Activated B cell treated with CpG ODN at 0.5 μM for 24 hours (primary cell): ENCODE results near the gene WDR26. TPM values are rescaled to one million over a fixed set of nuclear protein-coding genes. Genes with fewer than 3 reads are reported as not detected.

Experiments used
- ATAC-seq: fragments of 200-7000 bp; cut with Tn5 transposase; one replicate; pipeline ENCODE4 v1.10.0; 2021; ENCODE audit warnings: low read depth, mild to moderate bottlenecking, moderate library complexity
- CTCF ChIA-PET: fragments of 350-600 bp; sonication (Branson Sonifier 250); formaldehyde crosslinking; loops from one replicate; lab custom pipeline; 2021; ENCODE audit warnings: antibody characterized with exemption; lab: Charles Lee
- POLR2A ChIA-PET: fragments of 350-600 bp; sonication (Branson Sonifier 250); formaldehyde crosslinking; loops from one replicate; lab custom pipeline; 2021; ENCODE audit warnings: antibody characterized with exemption; lab: Charles Lee
- DNase-seq: peaks from one replicate; pipeline ENCODE4 v3.0.0; 2022
- H3K27ac Mint-ChIP-seq: one replicate; pipeline ENCODE4 v1.8.0; 2020; ENCODE audit warnings: mixed read lengths
- H3K27me3 Mint-ChIP-seq: one replicate; pipeline ENCODE4 v1.8.0; 2021; ENCODE audit warnings: mixed read lengths
- H3K36me3 Mint-ChIP-seq: one replicate; pipeline ENCODE4 v1.8.0; 2021; ENCODE audit warnings: low read depth, mixed read lengths
- H3K4me1 Mint-ChIP-seq: one replicate; pipeline ENCODE4 v1.8.0; 2021; ENCODE audit warnings: mixed read lengths
- H3K4me3 Mint-ChIP-seq: one replicate; pipeline ENCODE4 v1.8.0; 2020; ENCODE audit warnings: mild to moderate bottlenecking, mixed read lengths
- H3K9me3 Mint-ChIP-seq: one replicate; pipeline ENCODE4 v1.8.0; 2020; ENCODE audit warnings: mixed read lengths
- intact Hi-C: fragments of 100-400 bp; cut with micrococcal nuclease; formaldehyde crosslinking; loops from one replicate; pipeline ENCODE4 v1.15.1; 2024
- total RNA-seq: library from RNA; stranded (reverse); gene quantifications from 2 replicates; pipeline ENCODE4 v1.2.3, GENCODE V29; 2022
- TF ChIP-seq, protein P1 (sequence below): fragments of 200-600 bp; IDR thresholded peaks from one replicate; pipeline ENCODE4 v1.8.0; 2022; ENCODE audit warnings: antibody characterized with exemption, mild to moderate bottlenecking

Gene WDR26
- total RNA-seq, 1 donor from 2014 or later, result 91.3 TPM

DNA sequence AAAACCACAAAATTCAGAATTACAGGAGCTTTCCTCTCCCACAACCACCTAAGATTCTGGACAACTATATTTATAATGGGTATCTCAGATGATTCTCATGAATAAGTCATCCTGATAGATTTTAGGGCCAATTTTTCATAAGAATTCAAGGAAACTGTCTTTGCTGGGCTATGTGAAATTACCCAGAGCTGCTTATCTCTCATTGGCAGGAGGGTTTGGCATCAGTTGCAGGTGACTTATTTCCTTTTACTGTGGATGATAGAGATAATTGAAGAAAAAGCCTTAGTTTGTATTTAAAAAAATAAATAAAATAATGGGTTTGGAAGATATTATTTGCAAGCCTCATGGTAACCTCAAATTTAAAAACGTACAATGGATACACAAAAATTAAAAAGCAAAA, 38.2 kb upstream of the WDR26 start:
- H3K4me3 Mint-ChIP-seq, result no peak overlapping the region
- CTCF ChIA-PET, result no interaction called here
- intact Hi-C loops, result no loop called here
- H3K36me3 Mint-ChIP-seq, result no peaks in the 10 kb centered on the region
- peaks cover 2% of the 10 kb centered on the region for H3K27me3 Mint-ChIP-seq
- POLR2A ChIA-PET, result no interaction called here
- TF ChIP-seq, protein P1, sequence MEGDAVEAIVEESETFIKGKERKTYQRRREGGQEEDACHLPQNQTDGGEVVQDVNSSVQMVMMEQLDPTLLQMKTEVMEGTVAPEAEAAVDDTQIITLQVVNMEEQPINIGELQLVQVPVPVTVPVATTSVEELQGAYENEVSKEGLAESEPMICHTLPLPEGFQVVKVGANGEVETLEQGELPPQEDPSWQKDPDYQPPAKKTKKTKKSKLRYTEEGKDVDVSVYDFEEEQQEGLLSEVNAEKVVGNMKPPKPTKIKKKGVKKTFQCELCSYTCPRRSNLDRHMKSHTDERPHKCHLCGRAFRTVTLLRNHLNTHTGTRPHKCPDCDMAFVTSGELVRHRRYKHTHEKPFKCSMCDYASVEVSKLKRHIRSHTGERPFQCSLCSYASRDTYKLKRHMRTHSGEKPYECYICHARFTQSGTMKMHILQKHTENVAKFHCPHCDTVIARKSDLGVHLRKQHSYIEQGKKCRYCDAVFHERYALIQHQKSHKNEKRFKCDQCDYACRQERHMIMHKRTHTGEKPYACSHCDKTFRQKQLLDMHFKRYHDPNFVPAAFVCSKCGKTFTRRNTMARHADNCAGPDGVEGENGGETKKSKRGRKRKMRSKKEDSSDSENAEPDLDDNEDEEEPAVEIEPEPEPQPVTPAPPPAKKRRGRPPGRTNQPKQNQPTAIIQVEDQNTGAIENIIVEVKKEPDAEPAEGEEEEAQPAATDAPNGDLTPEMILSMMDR, result no peak
- H3K9me3 Mint-ChIP-seq, result no peaks in the 10 kb centered on the region
- no peak for ATAC-seq
- H3K27ac Mint-ChIP-seq, result no peak overlapping the region
- no peak for DNase-seq
- H3K4me1 Mint-ChIP-seq, result no peaks in the 10 kb centered on the region

DNA sequence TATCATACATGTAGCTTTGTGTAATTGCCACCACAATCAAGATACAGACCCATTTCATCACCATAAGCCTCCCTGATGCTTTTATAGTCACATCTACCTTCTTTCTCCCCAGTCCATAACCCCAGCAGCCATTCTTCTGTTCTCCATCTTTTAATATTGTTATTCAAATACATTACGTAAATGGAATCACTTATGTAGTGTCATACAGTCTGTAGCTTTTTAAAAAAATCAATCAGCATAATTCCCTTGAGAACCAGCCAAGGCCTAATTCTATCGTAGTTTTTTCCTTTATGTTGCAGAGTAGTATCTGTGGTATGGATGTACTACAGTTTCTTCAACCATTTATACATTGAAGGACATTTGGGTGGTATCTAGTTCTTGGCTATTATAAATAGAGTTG, 31.6 kb upstream of the WDR26 start:
- no peak for DNase-seq
- POLR2A ChIA-PET, result interaction anchor here (0.6 kb wide), 1 partner anchor 9 kb away, joined by 4 read pairs; no protein-coding TSS in a partner anchor

DNA sequence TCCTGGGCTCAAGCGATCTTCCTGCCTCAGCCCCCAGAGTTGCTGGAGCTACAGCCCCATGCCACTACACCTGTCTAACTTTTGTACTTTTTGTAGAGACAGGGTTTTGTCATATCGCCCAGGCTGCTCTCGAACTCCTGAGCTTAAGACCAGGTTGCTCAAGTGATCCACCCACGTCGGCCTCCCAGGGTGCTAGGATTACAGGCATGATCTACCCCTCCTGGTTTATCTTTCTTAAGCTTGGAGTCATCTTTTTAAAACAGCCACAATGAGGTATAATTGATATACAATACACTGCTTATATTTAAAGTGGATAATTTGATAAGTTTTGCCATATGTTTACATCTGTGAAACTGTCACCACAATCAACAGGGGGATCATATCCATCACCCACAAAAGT, 25.4 kb upstream of the WDR26 start:
- Mint-ChIP-seq H3K4me1 (peaks cover 18% of the 10 kb centered on the region), H3K4me3 (no peak overlapping the region), H3K36me3 (no peaks in the 10 kb centered on the region), H3K27me3 (no peaks in the 10 kb centered on the region), H3K27ac (no peak overlapping the region), H3K9me3 (no peaks in the 10 kb centered on the region)
- intact Hi-C loops, result loop anchor here (5.0 kb wide), 1 partner anchor 53 kb away; no protein-coding TSS in a partner anchor
- no peak for DNase-seq
- ChIA-PET POLR2A (no interaction called here), CTCF (interaction anchor here (1.7 kb wide), 1 partner anchor 343 kb away, joined by 5 read pairs; no protein-coding TSS in a partner anchor)
- TF ChIP-seq, protein P1, result no peak
- no peak for ATAC-seq

More for the DNA sequence above, 31.6 kb upstream of the WDR26 start:
- H3K27me3 Mint-ChIP-seq, result no peaks in the 10 kb centered on the region
- no peaks in the 10 kb centered on the region for H3K4me1 Mint-ChIP-seq
- no peaks in the 10 kb centered on the region for H3K9me3 Mint-ChIP-seq
- H3K4me3 Mint-ChIP-seq, result no peak overlapping the region
- CTCF ChIA-PET, result no interaction called here
- TF ChIP-seq, protein P1, result no peak
- no peak overlapping the region for H3K27ac Mint-ChIP-seq
- intact Hi-C loops, result no loop called here
- no peaks in the 10 kb centered on the region for H3K36me3 Mint-ChIP-seq
- ATAC-seq, result no peak

DNA sequence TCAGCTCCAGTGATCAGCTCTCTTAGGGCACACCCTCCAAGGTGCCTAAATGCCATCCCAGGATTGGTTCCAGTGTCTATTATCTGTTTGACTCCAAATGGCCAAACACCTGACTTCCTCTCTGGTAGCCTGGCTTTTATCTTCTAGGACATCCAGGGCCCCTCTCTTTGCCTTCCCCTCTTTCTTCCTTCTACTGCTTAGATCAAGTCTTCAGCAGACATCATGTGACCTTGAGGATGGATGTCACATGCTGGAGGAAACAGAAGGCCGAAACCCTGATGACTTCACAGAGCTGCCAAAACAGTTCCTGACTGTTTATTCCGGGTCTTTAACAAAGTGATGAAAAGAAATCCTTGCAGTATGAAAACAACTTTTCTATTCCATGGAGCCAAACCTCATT, 24.4 kb upstream of the WDR26 start:
- no peaks in the 10 kb centered on the region for H3K9me3 Mint-ChIP-seq
- no peak overlapping the region for H3K4me3 Mint-ChIP-seq
- POLR2A ChIA-PET, result no interaction called here
- no peak overlapping the region for H3K27ac Mint-ChIP-seq
- peaks cover 18% of the 10 kb centered on the region for H3K4me1 Mint-ChIP-seq
- ATAC-seq (no peak), DNase-seq (no peak)
- CTCF ChIA-PET, result interaction anchor here (1.3 to 1.7 kb wide), 2 partner anchors 80 to 342 kb away, joined by 4 to 5 read pairs; no protein-coding TSS in a partner anchor
- no peaks in the 10 kb centered on the region for H3K27me3 Mint-ChIP-seq
- peaks cover 2% of the 10 kb centered on the region for H3K36me3 Mint-ChIP-seq
- intact Hi-C loops, result loop anchor here (5.0 kb wide), 1 partner anchor 52 kb away; no protein-coding TSS in a partner anchor
- TF ChIP-seq, protein P1, result no peak

DNA sequence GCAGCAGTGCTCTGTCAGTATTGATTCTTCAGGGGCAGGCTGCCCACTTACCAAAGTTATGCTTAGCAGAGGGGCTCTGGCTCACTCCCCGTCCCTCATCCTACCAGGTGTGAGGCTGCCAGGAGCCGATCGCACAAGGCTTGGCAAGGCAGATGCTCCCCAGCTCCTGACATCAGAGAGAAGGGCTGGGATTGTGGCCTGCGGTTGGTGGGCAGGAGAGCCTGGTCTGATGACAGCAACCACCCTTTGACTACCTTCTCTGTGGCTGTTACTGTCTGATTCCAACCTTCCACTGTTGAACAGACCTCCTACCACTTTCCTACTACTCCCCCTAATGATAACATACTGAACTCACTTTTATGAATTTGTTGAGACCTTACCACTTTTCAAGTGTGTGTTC, 23.7 kb upstream of the WDR26 start:
- DNase-seq (no peak), ATAC-seq (no peak)
- H3K9me3 Mint-ChIP-seq, result no peaks in the 10 kb centered on the region
- peaks cover 2% of the 10 kb centered on the region for H3K36me3 Mint-ChIP-seq
- intact Hi-C loops, result loop anchor here (5.0 kb wide), 1 partner anchor 51 kb away; no protein-coding TSS in a partner anchor
- H3K27me3 Mint-ChIP-seq, result no peaks in the 10 kb centered on the region
- ChIA-PET POLR2A (no interaction called here), CTCF (interaction anchor here (1.1 to 2.2 kb wide), 9 partner anchors 10 to 760 kb away, joined by 3 to 25 read pairs (median 4); no protein-coding TSS in a partner anchor)
- peaks cover 18% of the 10 kb centered on the region for H3K4me1 Mint-ChIP-seq
- no peak overlapping the region for H3K4me3 Mint-ChIP-seq
- TF ChIP-seq, protein P1, result no peak
- H3K27ac Mint-ChIP-seq, result no peak overlapping the region
